Measurements from ENCODE around the gene FBXO22. TPM values are rescaled to one million over a fixed set of nuclear protein-coding genes. Genes with fewer than 3 reads are reported as not detected.
"Not testable (repeated sequence)": the region's sequence is repeated elsewhere in the genome, so short reads cannot be mapped to it uniquely, and the experiment has no call there.

Gene FBXO22
- total and polyA plus RNA-seq, 2 experiments from 2014 or later = 40.3 to 49.3 TPM

- TF ChIP-seq CTCF (IDR thresholded peaks at IDR 0.05; ENCODE audit: poor library complexity) = no peak
- TF ChIP-seq EZH2phosphoT487 (IDR thresholded peaks at IDR 0.05; ENCODE audit: low read depth, severe bottlenecking, unreplicated experiment) = no peak
- no peak for TF ChIP-seq EZH2 (IDR thresholded peaks at IDR 0.05; ENCODE audit: borderline replicate concordance)
Measured at GRCh38 chr15:75867449-75867848, 36.2 kb upstream of the FBXO22 start.

GRCh38 chr15:75868019-75868418, 35.7 kb upstream of the FBXO22 start:
- H3K9me3 ChIP-seq (ENCODE audit: low read depth) = no peaks in the 10 kb centered on the region
- H3K4me3 ChIP-seq = no peak overlapping the region

More at GRCh38 chr15:75867449-75867848, 36.2 kb upstream of the FBXO22 start:
- Histone ChIP-seq H3K9me2 (replicated peaks; ENCODE audit: insufficient read depth) (no peaks in the 10 kb centered on the region), H3K4me2 (no peak overlapping the region), H3K4me1 (ENCODE audit: insufficient read depth) (peaks cover 6% of the 10 kb centered on the region), H2AFZ (no peak overlapping the region), H4K20me1 (ENCODE audit: insufficient read depth, poor library complexity, severe bottlenecking) (peaks cover 3% of the 10 kb centered on the region), H3K79me2 (peaks cover 38% of the 10 kb centered on the region), H3K4me3 (no peak overlapping the region), H3K9me3 (ENCODE audit: low read depth) (no peaks in the 10 kb centered on the region), H3K27me3 (no peaks in the 10 kb centered on the region), H3K36me3 (replicated peaks; ENCODE audit: insufficient read depth, low read depth) (no peaks in the 10 kb centered on the region), H3K27ac (no peak overlapping the region)
- DNase-seq (ENCODE audit: low spot score) = no peak
- 80% methylated on average over 4 of the region's 4 CpGs for WGBS (ENCODE audit: low lambda C conversion rate, missing lambda C conversion rate)

GRCh38 chr15:75869446-75869845, 34.2 kb upstream of the FBXO22 start:
- H3K9me3 ChIP-seq (ENCODE audit: low read depth) = no peaks in the 10 kb centered on the region

More at GRCh38 chr15:75868019-75868418, 35.7 kb upstream of the FBXO22 start:
- no peaks in the 10 kb centered on the region for H3K9me2 ChIP-seq (replicated peaks; ENCODE audit: insufficient read depth)
- no peak overlapping the region for H3K4me2 ChIP-seq
- H2AFZ ChIP-seq = no peak overlapping the region
- DNase-seq (ENCODE audit: low spot score) = no peak
- H3K27me3 ChIP-seq = no peaks in the 10 kb centered on the region
- H4K20me1 ChIP-seq (ENCODE audit: insufficient read depth, poor library complexity, severe bottlenecking) = peaks cover 3% of the 10 kb centered on the region
- no peak overlapping the region for H3K27ac ChIP-seq
- TF ChIP-seq CTCF (IDR thresholded peaks at IDR 0.05; ENCODE audit: poor library complexity) = no peak
- TF ChIP-seq EZH2 (IDR thresholded peaks at IDR 0.05; ENCODE audit: borderline replicate concordance) = no peak
- TF ChIP-seq EZH2phosphoT487 (IDR thresholded peaks at IDR 0.05; ENCODE audit: low read depth, severe bottlenecking, unreplicated experiment) = no peak
- peaks cover 35% of the 10 kb centered on the region for H3K79me2 ChIP-seq
- WGBS (ENCODE audit: low lambda C conversion rate, missing lambda C conversion rate) = 95% methylated on average over 3 of the region's 3 CpGs
- peaks cover 6% of the 10 kb centered on the region for H3K4me1 ChIP-seq (ENCODE audit: insufficient read depth)
- H3K36me3 ChIP-seq (replicated peaks; ENCODE audit: insufficient read depth, low read depth) = no peaks in the 10 kb centered on the region

GRCh38 chr15:75871589-75871988, 32.1 kb upstream of the FBXO22 start:
- not testable (repeated sequence) for H3K9me3 ChIP-seq (ENCODE audit: low read depth); H3K4me3 ChIP-seq; H3K9me2 ChIP-seq (replicated peaks; ENCODE audit: insufficient read depth); H4K20me1 ChIP-seq (ENCODE audit: insufficient read depth, poor library complexity, severe bottlenecking); H2AFZ ChIP-seq; DNase-seq (ENCODE audit: low spot score); H3K4me1 ChIP-seq (ENCODE audit: insufficient read depth); H3K4me2 ChIP-seq; H3K27me3 ChIP-seq; H3K27ac ChIP-seq; H3K36me3 ChIP-seq (replicated peaks; ENCODE audit: insufficient read depth, low read depth)
- H3K79me2 ChIP-seq = peaks cover 18% of the 10 kb centered on the region
- WGBS (ENCODE audit: low lambda C conversion rate, missing lambda C conversion rate) = 82% methylated on average over 1 of the region's 1 CpG

More at GRCh38 chr15:75869446-75869845, 34.2 kb upstream of the FBXO22 start:
- Histone ChIP-seq H2AFZ (no peak overlapping the region), H4K20me1 (ENCODE audit: insufficient read depth, poor library complexity, severe bottlenecking) (peaks cover 3% of the 10 kb centered on the region), H3K4me3 (no peak overlapping the region), H3K36me3 (replicated peaks; ENCODE audit: insufficient read depth, low read depth) (no peaks in the 10 kb centered on the region), H3K4me2 (no peak overlapping the region), H3K9me2 (replicated peaks; ENCODE audit: insufficient read depth) (no peaks in the 10 kb centered on the region), H3K79me2 (peaks cover 28% of the 10 kb centered on the region), H3K4me1 (ENCODE audit: insufficient read depth) (peaks cover under 1% of the 10 kb centered on the region), H3K27ac (no peak overlapping the region), H3K27me3 (no peaks in the 10 kb centered on the region)
- TF ChIP-seq EZH2 (IDR thresholded peaks at IDR 0.05; ENCODE audit: borderline replicate concordance) (no peak), EZH2phosphoT487 (IDR thresholded peaks at IDR 0.05; ENCODE audit: low read depth, severe bottlenecking, unreplicated experiment) (no peak)
- DNase-seq (ENCODE audit: low spot score) = no peak

Measured in hepatocyte (in vitro differentiated cells).